ENCODE data around the gene RASGRP4.

GRCh38 chr19:38420935-38421334 lies 5.1 kb downstream of the RASGRP4 start:
- TF ChIP-seq CTCF (conservative IDR thresholded peaks at IDR 0.05; ENCODE audit: low read depth, low read length) (no peak), EZH2 (IDR thresholded peaks at IDR 0.05; ENCODE audit: borderline replicate concordance, low read depth, low read length, poor library complexity, severe bottlenecking) (no peak)

Measured in A673 (cell line).